ENCODE measurements around the gene SREBF2.

SREBF2 gene

DNA sequence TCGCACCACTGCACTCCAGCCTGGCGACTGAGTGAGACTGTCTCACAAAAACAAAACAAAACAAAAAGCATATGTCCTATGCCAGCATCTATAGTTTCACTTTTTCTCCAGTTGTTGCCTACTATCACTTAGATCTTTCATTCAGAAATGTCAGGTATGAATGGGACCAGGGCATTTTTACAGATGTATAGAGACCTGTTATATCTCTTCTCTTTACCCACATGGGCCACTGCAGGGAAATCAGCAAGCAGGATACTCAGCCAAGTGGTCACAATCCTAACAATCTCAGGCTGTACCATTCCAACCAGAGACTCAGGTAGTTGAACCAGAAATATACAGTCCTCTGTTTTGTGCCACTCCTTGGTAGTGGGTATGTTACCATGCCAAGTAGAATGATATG lies 16.0 kb upstream of the SREBF2 start:
- H3K18ac ChIP-seq (ENCODE audit: low read length): no peak overlapping the region
- H4K91ac ChIP-seq (ENCODE audit: low read depth, low read length, poor library complexity): no peak overlapping the region
- H3K79me1 ChIP-seq (ENCODE audit: low read depth, low read length): no peaks in the 10 kb centered on the region
- no peak overlapping the region for H2BK120ac ChIP-seq (ENCODE audit: low read depth, low read length)
- peaks cover 29 to 62% of the 10 kb centered on the region in 2 donors for H3K36me3 ChIP-seq (replicated peaks in 1 of 2; ENCODE audit: control insufficient read depth in 2 of 2, insufficient read depth in 2 of 2, low read length in 2 of 2)
- H3K9me3 ChIP-seq (replicated peaks in 1 of 2; ENCODE audit: control insufficient read depth in 2 of 2, insufficient read depth in 1 of 2, low read depth in 1 of 2, low read length in 2 of 2): no peaks in the 10 kb centered on the region
- H2AK5ac ChIP-seq (ENCODE audit: low read depth, low read length): no peak overlapping the region
- WGBS, 2 donors (ENCODE audit: extremely low coverage in 2 of 2, insufficient read length in 2 of 2, insufficient replicate concordance in 1 of 2): no CpG with 5 or more reads among the region's 2 CpGs
- H2BK12ac ChIP-seq (ENCODE audit: low read length): no peak overlapping the region
- H3K27ac ChIP-seq (replicated peaks; ENCODE audit: low read length): no peak overlapping the region
- no peak overlapping the region for H4K8ac ChIP-seq (ENCODE audit: low read depth, low read length)
- no peak overlapping the region for H3K4ac ChIP-seq (ENCODE audit: low read length)
- peaks cover 3 to 7% of the 10 kb centered on the region in 2 donors for H3K4me1 ChIP-seq (ENCODE audit: control insufficient read depth in 2 of 2, insufficient read depth in 1 of 2, low read depth in 1 of 2, low read length in 2 of 2)
- no peak overlapping the region for H3K23ac ChIP-seq (ENCODE audit: low read depth, low read length, poor library complexity)
- H3K4me3 ChIP-seq (ENCODE audit: low read length in 2 of 2): no peak overlapping the region
- H2BK15ac ChIP-seq (ENCODE audit: low read length): no peak overlapping the region
- no peak overlapping the region for H3K14ac ChIP-seq (ENCODE audit: low read length)
- no peak overlapping the region for H2AFZ ChIP-seq (ENCODE audit: low read length)
- H3K4me2 ChIP-seq (ENCODE audit: insufficient read depth, low read length, poor library complexity, severe bottlenecking): no peak overlapping the region
- no peak for DNase-seq (ENCODE audit: low spot score)
- no peak overlapping the region for H2BK5ac ChIP-seq (ENCODE audit: low read length)
- no peaks in the 10 kb centered on the region for H3K27me3 ChIP-seq (ENCODE audit: control insufficient read depth in 3 of 3, insufficient read depth in 3 of 3, low read depth in 1 of 3, low read length in 3 of 3)
- no peak overlapping the region for H3K9ac ChIP-seq (ENCODE audit: low read depth, low read length, poor library complexity)

DNA sequence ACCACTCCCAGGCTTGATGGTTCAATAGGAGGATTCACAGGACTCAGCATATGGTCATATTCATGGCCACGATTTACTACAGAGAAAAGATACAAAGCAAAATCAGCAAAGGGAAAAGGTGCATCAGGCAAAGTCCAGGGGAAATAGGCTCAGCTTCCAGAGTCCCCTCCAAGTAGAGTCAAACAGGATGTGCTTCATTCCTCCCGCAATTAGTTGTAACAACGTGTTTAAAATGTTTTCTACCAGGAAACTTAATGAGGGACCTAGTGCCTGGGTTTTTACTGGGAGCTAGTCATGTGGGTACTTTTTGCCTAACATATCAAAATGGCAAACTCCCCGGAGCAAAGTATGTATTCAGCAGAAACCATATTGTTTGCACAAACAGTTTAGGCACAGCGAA lies 14.9 kb upstream of the SREBF2 start:
- no peak overlapping the region for H3K23ac ChIP-seq (ENCODE audit: low read depth, low read length, poor library complexity)
- H3K18ac ChIP-seq (ENCODE audit: low read length): no peak overlapping the region
- no peak overlapping the region for H2AFZ ChIP-seq (ENCODE audit: low read length)
- H3K9me3 ChIP-seq (replicated peaks in 1 of 2; ENCODE audit: control insufficient read depth in 2 of 2, insufficient read depth in 1 of 2, low read depth in 1 of 2, low read length in 2 of 2): no peaks in the 10 kb centered on the region
- no peak for DNase-seq (ENCODE audit: low spot score)
- no peak overlapping the region for H3K4me3 ChIP-seq (ENCODE audit: low read length in 2 of 2)
- H2BK12ac ChIP-seq (ENCODE audit: low read length): no peak overlapping the region
- no peak overlapping the region for H4K8ac ChIP-seq (ENCODE audit: low read depth, low read length)
- no peak overlapping the region for H2AK5ac ChIP-seq (ENCODE audit: low read depth, low read length)
- H2BK15ac ChIP-seq (ENCODE audit: low read length): no peak overlapping the region
- peaks cover 3 to 7% of the 10 kb centered on the region in 2 donors for H3K4me1 ChIP-seq (ENCODE audit: control insufficient read depth in 2 of 2, insufficient read depth in 1 of 2, low read depth in 1 of 2, low read length in 2 of 2)
- H2BK120ac ChIP-seq (ENCODE audit: low read depth, low read length): no peak overlapping the region
- H3K9ac ChIP-seq (ENCODE audit: low read depth, low read length, poor library complexity): no peak overlapping the region
- no CpG with 5 or more reads among the region's 5 CpGs for WGBS, 2 donors (ENCODE audit: extremely low coverage in 2 of 2, insufficient read length in 2 of 2, insufficient replicate concordance in 1 of 2)
- no peak overlapping the region for H2BK5ac ChIP-seq (ENCODE audit: low read length)
- no peak overlapping the region for H4K91ac ChIP-seq (ENCODE audit: low read depth, low read length, poor library complexity)
- peaks cover 25 to 62% of the 10 kb centered on the region in 2 donors for H3K36me3 ChIP-seq (replicated peaks in 1 of 2; ENCODE audit: control insufficient read depth in 2 of 2, insufficient read depth in 2 of 2, low read length in 2 of 2)
- no peak overlapping the region for H3K14ac ChIP-seq (ENCODE audit: low read length)
- no peak overlapping the region for H3K4ac ChIP-seq (ENCODE audit: low read length)
- H3K4me2 ChIP-seq (ENCODE audit: insufficient read depth, low read length, poor library complexity, severe bottlenecking): no peak overlapping the region
- no peak overlapping the region for H3K27ac ChIP-seq (replicated peaks; ENCODE audit: low read length)
- H3K79me1 ChIP-seq (ENCODE audit: low read depth, low read length): no peaks in the 10 kb centered on the region
- no peaks in the 10 kb centered on the region for H3K27me3 ChIP-seq (ENCODE audit: control insufficient read depth in 3 of 3, insufficient read depth in 3 of 3, low read depth in 1 of 3, low read length in 3 of 3)

GRCh38 chr22:41818596-41818995 lies 14.3 kb upstream of the SREBF2 start:
- H3K27ac ChIP-seq (replicated peaks; ENCODE audit: low read length): no peak overlapping the region
- H3K36me3 ChIP-seq (replicated peaks in 1 of 2; ENCODE audit: control insufficient read depth in 2 of 2, insufficient read depth in 2 of 2, low read length in 2 of 2): peaks cover 21 to 56% of the 10 kb centered on the region in 2 donors
- no peak for DNase-seq (ENCODE audit: low spot score)

DNA sequence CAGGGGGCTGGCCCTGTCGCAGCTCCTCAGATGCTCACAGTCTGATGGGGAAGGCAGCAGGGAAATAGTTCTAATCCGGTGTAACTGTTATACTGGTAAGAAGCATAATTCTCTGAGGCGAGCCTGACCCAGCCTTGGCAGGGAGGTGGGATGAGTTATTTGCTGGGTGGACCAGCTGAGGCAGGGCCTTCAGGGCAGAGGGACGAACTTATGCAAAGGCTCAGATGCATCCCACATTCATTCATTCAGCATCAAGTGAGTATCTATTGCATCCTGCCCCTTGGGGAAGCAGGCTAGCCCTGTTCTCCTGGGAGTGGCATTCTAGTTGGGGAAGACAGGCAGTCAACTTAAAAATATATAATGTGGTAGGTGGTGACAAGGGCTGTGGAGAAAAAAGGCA lies 13.6 kb upstream of the SREBF2 start:
- Histone ChIP-seq H4K91ac (ENCODE audit: low read depth, low read length, poor library complexity) (no peak overlapping the region), H3K23ac (ENCODE audit: low read depth, low read length, poor library complexity) (no peak overlapping the region), H2BK120ac (ENCODE audit: low read depth, low read length) (no peak overlapping the region), H2BK5ac (ENCODE audit: low read length) (no peak overlapping the region), H2BK12ac (ENCODE audit: low read length) (no peak overlapping the region), H3K4me2 (ENCODE audit: insufficient read depth, low read length, poor library complexity, severe bottlenecking) (no peak overlapping the region), H3K9me3 (replicated peaks in 1 of 2; ENCODE audit: control insufficient read depth in 2 of 2, insufficient read depth in 1 of 2, low read depth in 1 of 2, low read length in 2 of 2) (no peaks in the 10 kb centered on the region), H2AFZ (ENCODE audit: low read length) (no peak overlapping the region), H3K27me3 (ENCODE audit: control insufficient read depth in 3 of 3, insufficient read depth in 3 of 3, low read depth in 1 of 3, low read length in 3 of 3) (no peaks in the 10 kb centered on the region), H3K9ac (ENCODE audit: low read depth, low read length, poor library complexity) (no peak overlapping the region), H4K8ac (ENCODE audit: low read depth, low read length) (no peak overlapping the region), H3K4me3 (ENCODE audit: low read length in 2 of 2) (no peak overlapping the region), H3K79me1 (ENCODE audit: low read depth, low read length) (no peaks in the 10 kb centered on the region), H3K14ac (ENCODE audit: low read length) (no peak overlapping the region), H3K27ac (replicated peaks; ENCODE audit: low read length) (no peak overlapping the region), H2BK15ac (ENCODE audit: low read length) (no peak overlapping the region), H3K4me1 (ENCODE audit: control insufficient read depth in 2 of 2, insufficient read depth in 1 of 2, low read depth in 1 of 2, low read length in 2 of 2) (peaks cover 7 to 15% of the 10 kb centered on the region in 2 donors), H2AK5ac (ENCODE audit: low read depth, low read length) (no peak overlapping the region), H3K4ac (ENCODE audit: low read length) (no peak overlapping the region), H3K18ac (ENCODE audit: low read length) (no peak overlapping the region), H3K36me3 (replicated peaks in 1 of 2; ENCODE audit: control insufficient read depth in 2 of 2, insufficient read depth in 2 of 2, low read length in 2 of 2) (peaks cover 19 to 54% of the 10 kb centered on the region in 2 donors)
- WGBS, 2 donors (ENCODE audit: extremely low coverage in 2 of 2, insufficient read length in 2 of 2, insufficient replicate concordance in 1 of 2): no CpG with 5 or more reads among the region's 4 CpGs
- DNase-seq (ENCODE audit: low spot score): no peak

More at GRCh38 chr22:41818596-41818995, 14.3 kb upstream of the SREBF2 start:
- H2BK15ac ChIP-seq (ENCODE audit: low read length): no peak overlapping the region
- no peak overlapping the region for H2AK5ac ChIP-seq (ENCODE audit: low read depth, low read length)
- H3K4ac ChIP-seq (ENCODE audit: low read length): no peak overlapping the region
- no peak overlapping the region for H4K91ac ChIP-seq (ENCODE audit: low read depth, low read length, poor library complexity)
- no peaks in the 10 kb centered on the region for H3K79me1 ChIP-seq (ENCODE audit: low read depth, low read length)
- no peak overlapping the region for H3K4me3 ChIP-seq (ENCODE audit: low read length in 2 of 2)
- H2BK120ac ChIP-seq (ENCODE audit: low read depth, low read length): no peak overlapping the region
- no peak overlapping the region for H2BK5ac ChIP-seq (ENCODE audit: low read length)
- H4K8ac ChIP-seq (ENCODE audit: low read depth, low read length): no peak overlapping the region
- WGBS, 2 donors (ENCODE audit: extremely low coverage in 2 of 2, insufficient read length in 2 of 2, insufficient replicate concordance in 1 of 2): no CpG with 5 or more reads among the region's 6 CpGs
- H3K9ac ChIP-seq (ENCODE audit: low read depth, low read length, poor library complexity): no peak overlapping the region
- H2BK12ac ChIP-seq (ENCODE audit: low read length): no peak overlapping the region
- peaks cover 4 to 8% of the 10 kb centered on the region in 2 donors for H3K4me1 ChIP-seq (ENCODE audit: control insufficient read depth in 2 of 2, insufficient read depth in 1 of 2, low read depth in 1 of 2, low read length in 2 of 2)
- no peaks in the 10 kb centered on the region for H3K27me3 ChIP-seq (ENCODE audit: control insufficient read depth in 3 of 3, insufficient read depth in 3 of 3, low read depth in 1 of 3, low read length in 3 of 3)
- no peak overlapping the region for H3K23ac ChIP-seq (ENCODE audit: low read depth, low read length, poor library complexity)
- H3K14ac ChIP-seq (ENCODE audit: low read length): no peak overlapping the region
- no peak overlapping the region for H3K4me2 ChIP-seq (ENCODE audit: insufficient read depth, low read length, poor library complexity, severe bottlenecking)
- H3K18ac ChIP-seq (ENCODE audit: low read length): no peak overlapping the region
- H2AFZ ChIP-seq (ENCODE audit: low read length): no peak overlapping the region
- H3K9me3 ChIP-seq (replicated peaks in 1 of 2; ENCODE audit: control insufficient read depth in 2 of 2, insufficient read depth in 1 of 2, low read depth in 1 of 2, low read length in 2 of 2): no peaks in the 10 kb centered on the region
